Glutamatergic neuron (in vitro differentiated cells): ENCODE data around the gene DCAF12. TPM values are rescaled to one million over a fixed set of nuclear protein-coding genes. Genes with fewer than 3 reads are reported as not detected.

ENCODE experiments used
- DNase-seq: peaks from one replicate; pipeline ENCODE4 v3.0.0; 2022
- H3K27ac Mint-ChIP-seq: one replicate; pipeline ENCODE4 v1.8.0; 2020; ENCODE audit warnings: mild to moderate bottlenecking, mixed read lengths, inconsistent platforms; ENCODE audit not compliant: unreplicated experiment
- H3K27me3 Mint-ChIP-seq: one replicate; pipeline ENCODE4 v1.8.0; 2020; ENCODE audit warnings: mild to moderate bottlenecking, moderate library complexity, mixed read lengths, inconsistent platforms; ENCODE audit not compliant: unreplicated experiment
- H3K36me3 Mint-ChIP-seq: one replicate; pipeline ENCODE4 v1.8.0; 2020; ENCODE audit warnings: mild to moderate bottlenecking, mixed read lengths, inconsistent platforms; ENCODE audit not compliant: unreplicated experiment
- H3K4me1 Mint-ChIP-seq: one replicate; pipeline ENCODE4 v1.8.0; 2020; ENCODE audit warnings: mild to moderate bottlenecking, low read depth, mixed read lengths, inconsistent platforms; ENCODE audit not compliant: unreplicated experiment
- H3K4me3 Mint-ChIP-seq: one replicate; pipeline ENCODE4 v1.8.0; 2020; ENCODE audit warnings: mild to moderate bottlenecking, mixed read lengths, inconsistent platforms; ENCODE audit not compliant: unreplicated experiment
- H3K9me3 Mint-ChIP-seq: one replicate; pipeline ENCODE4 v1.8.0; 2020; ENCODE audit warnings: mild to moderate bottlenecking, moderate library complexity, mixed read lengths, inconsistent platforms; ENCODE audit not compliant: unreplicated experiment
- CTCF ChIP-seq: fragments of 200-600 bp; sonication (generic); IDR thresholded peaks from one replicate; pipeline ENCODE4 v1.5.0; 2021; ENCODE audit not compliant: partially characterized antibody, unreplicated experiment
- total RNA-seq: library from RNA; stranded (reverse); fragmentation: NEBNext Ultra II Directional; extraction: Animal tissue kit (Norgen Biotek cat#: 25700); gene quantifications from one replicate; pipeline ENCODE4 v1.2.1, GENCODE V29; 2021; ENCODE audit not compliant: unreplicated experiment

The DCAF12 gene
- total RNA-seq, 1 donor from 2014 or later, result 37.9 TPM

GRCh38 chr9:34072868-34073590 is 53.5 kb downstream of the DCAF12 start:
- no peak for TF ChIP-seq CTCF
- peak; percentile 18 for DNase-seq
- Mint-ChIP-seq H3K4me1 (peaks cover 2% of the 10 kb centered on the region), H3K27ac (no peak overlapping the region), H3K27me3 (no peaks in the 10 kb centered on the region), H3K4me3 (no peak overlapping the region), H3K36me3 (no peaks in the 10 kb centered on the region), H3K9me3 (no peaks in the 10 kb centered on the region)

- Mint-ChIP-seq H3K27me3 (no peaks in the 10 kb centered on the region), H3K4me1 (peaks cover 2% of the 10 kb centered on the region), H3K36me3 (no peaks in the 10 kb centered on the region), H3K4me3 (no peak overlapping the region), H3K9me3 (no peaks in the 10 kb centered on the region), H3K27ac (no peak overlapping the region)
- no peak for DNase-seq
- TF ChIP-seq CTCF, result no peak
These were observed 54.1 kb downstream of the DCAF12 start for GRCh38 chr9:34072410-34072809.

- DNase-seq, result no peak
- peaks cover 2% of the 10 kb centered on the region for H3K4me1 Mint-ChIP-seq
These were observed 55.7 kb downstream of the DCAF12 start for GRCh38 chr9:34070606-34071324.

GRCh38 chr9:34069831-34070230 is 56.7 kb downstream of the DCAF12 start:
- no peaks in the 10 kb centered on the region for H3K36me3 Mint-ChIP-seq
- no peak for DNase-seq
- H3K27ac Mint-ChIP-seq, result no peak overlapping the region
- H3K4me3 Mint-ChIP-seq, result no peak overlapping the region
- peaks cover 2% of the 10 kb centered on the region for H3K4me1 Mint-ChIP-seq
- no peaks in the 10 kb centered on the region for H3K27me3 Mint-ChIP-seq
- H3K9me3 Mint-ChIP-seq, result no peaks in the 10 kb centered on the region
- TF ChIP-seq CTCF, result no peak

More at GRCh38 chr9:34070606-34071324, 55.7 kb downstream of the DCAF12 start:
- Mint-ChIP-seq H3K36me3 (no peaks in the 10 kb centered on the region), H3K4me3 (no peak overlapping the region), H3K9me3 (no peaks in the 10 kb centered on the region), H3K27me3 (no peaks in the 10 kb centered on the region), H3K27ac (no peak overlapping the region)
- TF ChIP-seq CTCF, result no peak

- Mint-ChIP-seq H3K36me3 (no peaks in the 10 kb centered on the region), H3K4me3 (no peak overlapping the region), H3K27ac (no peak overlapping the region), H3K9me3 (no peaks in the 10 kb centered on the region), H3K27me3 (no peaks in the 10 kb centered on the region), H3K4me1 (no peaks in the 10 kb centered on the region)
- no peak for DNase-seq
- no peak for TF ChIP-seq CTCF
These were observed 61.0 kb downstream of the DCAF12 start for GRCh38 chr9:34065541-34065940.
